CD8-positive, alpha-beta memory T cell (primary cell): ENCODE measurements around the gene NIPBL. TPM values are rescaled to one million over a fixed set of nuclear protein-coding genes. Genes with fewer than 3 reads are reported as not detected.

Experiments
- CTCF ChIA-PET: fragments of 350-600 bp; sonication (Branson Sonifier 250); formaldehyde crosslinking; loops from one replicate; lab custom pipeline; 2021; ENCODE audit warnings: antibody characterized with exemption; lab: Charles Lee
- POLR2A ChIA-PET: fragments of 350-600 bp; sonication (Branson Sonifier 250); formaldehyde crosslinking; loops from one replicate; lab custom pipeline; 2021; ENCODE audit warnings: antibody characterized with exemption; lab: Charles Lee
- DNase-seq, 5 donors: peaks; one replicate each; pipeline versions ENCODE4 v3.0.0 to v3.0.0-alpha.2; 2020 to 2022; ENCODE audit warnings: mixed read lengths in 1 of 5
- H3K27ac ChIP-seq: one replicate; pipeline ENCODE4 v1.7.0; 2013; ENCODE audit warnings: low read depth, mild to moderate bottlenecking, low read length, moderate library complexity
- H3K27me3 ChIP-seq: 2 replicates; pipeline ENCODE4 v1.7.0; 2013; ENCODE audit warnings: low read length, mild to moderate bottlenecking; ENCODE audit not compliant: insufficient read depth, poor library complexity, severe bottlenecking
- H3K36me3 ChIP-seq: 2 replicates; pipeline ENCODE4 v1.7.0; 2013; ENCODE audit warnings: mild to moderate bottlenecking, low read length, moderate library complexity; ENCODE audit not compliant: insufficient read depth
- H3K4me1 ChIP-seq: 2 replicates; pipeline ENCODE4 v1.7.0; 2013; ENCODE audit warnings: mild to moderate bottlenecking, low read length, moderate library complexity; ENCODE audit not compliant: insufficient read depth
- H3K4me3 ChIP-seq: 2 replicates; pipeline ENCODE4 v1.7.0; 2013; ENCODE audit warnings: mild to moderate bottlenecking, low read length
- H3K9me3 ChIP-seq: 2 replicates; pipeline ENCODE4 v1.7.0; 2013; ENCODE audit warnings: mild to moderate bottlenecking, low read length
- H3K27ac Mint-ChIP-seq, 8 donors: one replicate each; pipeline ENCODE4 v1.8.0; 2020 to 2021; ENCODE audit warnings: mixed read lengths in 8 of 8, mild to moderate bottlenecking in 6 of 8, inconsistent platforms in 3 of 8, moderate library complexity in 3 of 8
- H3K27me3 Mint-ChIP-seq, 2 donors: one replicate each; pipeline ENCODE4 v1.8.0; 2020 to 2021; ENCODE audit warnings: mixed read lengths in 2 of 2, mild to moderate bottlenecking in 1 of 2, moderate library complexity in 1 of 2
- H3K36me3 Mint-ChIP-seq, 3 donors: one replicate each; pipeline ENCODE4 v1.8.0; 2020 to 2021; ENCODE audit warnings: mixed read lengths in 3 of 3, inconsistent platforms in 1 of 3, mild to moderate bottlenecking in 1 of 3
- H3K4me1 Mint-ChIP-seq, 3 donors: one replicate each; pipeline ENCODE4 v1.8.0; 2020 to 2021; ENCODE audit warnings: mixed read lengths in 3 of 3, inconsistent platforms in 1 of 3, mild to moderate bottlenecking in 1 of 3
- H3K4me3 Mint-ChIP-seq, 7 donors: one replicate each; pipeline ENCODE4 v1.8.0; 2020 to 2021; ENCODE audit warnings: mixed read lengths in 7 of 7, mild to moderate bottlenecking in 6 of 7, moderate library complexity in 4 of 7, inconsistent platforms in 2 of 7
- H3K9me3 Mint-ChIP-seq, 5 donors: one replicate each; pipeline ENCODE4 v1.8.0; 2020 to 2022; ENCODE audit warnings: mixed read lengths in 5 of 5, mild to moderate bottlenecking in 3 of 5, moderate library complexity in 2 of 5, inconsistent platforms in 1 of 5
- polyA plus RNA-seq: library from polyadenylated mRNA; unstranded; fragments of 300-500 nt; fragmentation: Illumina TruSeq; gene quantifications from one replicate; pipeline ENCODE4 v1.2.3, GENCODE V29; 2021
- total RNA-seq, 2 experiments: library from RNA; stranded (reverse); gene quantifications; one replicate each; pipeline ENCODE4 v1.2.3, GENCODE V29; 2021

NIPBL gene
- total and polyA plus RNA-seq, 3 experiments from 2014 or later: 36.4 to 55.0 (median 47.3) TPM

- Histone ChIP-seq H3K4me3 (no peak overlapping the region), H3K9me3 (no peaks in the 10 kb centered on the region), H3K27me3 (no peaks in the 10 kb centered on the region), H3K27ac (no peak overlapping the region), H3K4me1 (peaks cover 23% of the 10 kb centered on the region), H3K36me3 (no peaks in the 10 kb centered on the region)
- no peak for DNase-seq
- Mint-ChIP-seq H3K4me1 (peaks cover 67 to 82% (median 81%) of the 10 kb centered on the region in 3 donors), H3K27ac (peak overlapping the region in 2 of 8 donors; percentile 42 to 47), H3K27me3 (no peaks in the 10 kb centered on the region), H3K36me3 (peaks cover 0 to 16% (median 2%) of the 10 kb centered on the region in 3 donors), H3K9me3 (no peaks in the 10 kb centered on the region), H3K4me3 (no peak overlapping the region)
- ChIA-PET CTCF (no interaction called here), POLR2A (no interaction called here)
These were observed 74.3 kb downstream of the NIPBL start for GRCh38 chr5:36950586-36951457.

GRCh38 chr5:36953043-36953442, 76.5 kb downstream of the NIPBL start:
- no peak overlapping the region for H3K4me3 Mint-ChIP-seq

DNA sequence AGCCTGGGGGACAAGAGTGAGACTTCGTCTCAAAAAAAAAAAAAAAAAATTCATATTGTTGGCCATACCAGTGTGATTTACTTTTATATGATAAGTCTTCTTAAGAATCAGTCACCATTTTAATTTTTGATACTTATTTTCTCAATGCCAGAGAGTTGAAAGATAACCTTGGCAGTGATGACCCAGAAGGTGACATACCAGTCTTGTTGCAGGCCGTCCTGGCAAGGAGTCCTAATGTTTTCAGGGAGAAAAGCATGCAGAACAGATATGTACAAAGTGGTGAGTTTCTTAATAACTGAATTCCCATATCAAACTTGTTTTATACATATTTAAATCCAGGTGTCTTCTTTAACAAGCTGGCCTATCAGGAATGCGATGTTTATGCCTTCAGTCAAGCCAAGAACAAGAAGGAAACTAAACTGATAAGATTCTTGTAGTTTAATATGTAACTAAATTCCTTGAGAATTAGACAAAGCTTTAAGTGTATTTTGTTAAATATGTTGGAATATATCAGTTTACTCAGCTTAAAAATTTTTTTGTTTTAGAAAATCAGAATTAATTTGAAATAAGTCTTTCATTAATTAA, 81.5 kb downstream of the NIPBL start:
- CTCF ChIA-PET: no interaction called here
- no peak overlapping the region for H3K4me3 ChIP-seq
- no peak overlapping the region for H3K4me3 Mint-ChIP-seq
- POLR2A ChIA-PET: no interaction called here
- no peak overlapping the region for H3K27ac ChIP-seq
- H3K4me1 Mint-ChIP-seq: peaks cover 13 to 21% (median 18%) of the 10 kb centered on the region in 3 donors
- peaks cover 4 to 64% (median 11%) of the 10 kb centered on the region in 3 donors for H3K36me3 Mint-ChIP-seq
- no peak for DNase-seq
- no peaks in the 10 kb centered on the region for H3K27me3 Mint-ChIP-seq
- H3K9me3 Mint-ChIP-seq: no peaks in the 10 kb centered on the region
- H3K4me1 ChIP-seq: no peaks in the 10 kb centered on the region
- peaks cover 15% of the 10 kb centered on the region for H3K36me3 ChIP-seq
- peak overlapping the region in 2 of 8 donors; percentile 61 to 73 for H3K27ac Mint-ChIP-seq
- no peaks in the 10 kb centered on the region for H3K9me3 ChIP-seq
- no peaks in the 10 kb centered on the region for H3K27me3 ChIP-seq

More at GRCh38 chr5:36953043-36953442, 76.5 kb downstream of the NIPBL start:
- Mint-ChIP-seq H3K4me1 (peaks cover 49 to 64% (median 61%) of the 10 kb centered on the region in 3 donors), H3K36me3 (peaks cover 0 to 31% (median 4%) of the 10 kb centered on the region in 3 donors), H3K27me3 (no peaks in the 10 kb centered on the region), H3K27ac (peak overlapping the region in 2 of 8 donors; percentile 9 to 61), H3K9me3 (no peaks in the 10 kb centered on the region)
- Histone ChIP-seq H3K4me1 (peaks cover 21% of the 10 kb centered on the region), H3K9me3 (no peaks in the 10 kb centered on the region), H3K27ac (no peak overlapping the region), H3K27me3 (no peaks in the 10 kb centered on the region), H3K4me3 (no peak overlapping the region), H3K36me3 (peaks cover 8% of the 10 kb centered on the region)
- ChIA-PET POLR2A (no interaction called here), CTCF (no interaction called here)
- DNase-seq: no peak

DNA sequence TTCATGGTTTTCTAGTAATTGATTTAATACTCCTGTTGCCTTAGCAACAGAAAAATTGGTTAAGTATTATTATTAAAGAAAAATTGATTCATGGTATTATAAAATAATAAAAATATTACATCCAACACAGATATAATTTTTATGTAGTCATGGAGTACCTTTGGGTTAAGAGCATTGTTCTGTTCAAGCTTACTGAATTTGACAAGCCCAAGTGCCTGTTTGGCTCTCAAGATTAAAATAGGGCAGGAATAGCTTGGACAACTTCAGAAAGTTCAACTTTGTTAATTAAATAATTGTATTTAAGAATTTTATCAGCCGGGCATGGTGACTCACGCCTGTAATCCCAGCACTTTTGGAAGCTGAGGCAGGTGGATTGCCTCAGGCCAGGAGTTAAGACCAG, 82.0 kb downstream of the NIPBL start:
- no peaks in the 10 kb centered on the region for H3K4me1 ChIP-seq
- Mint-ChIP-seq H3K9me3 (no peaks in the 10 kb centered on the region), H3K36me3 (peaks cover 4 to 68% (median 11%) of the 10 kb centered on the region in 3 donors), H3K27me3 (no peaks in the 10 kb centered on the region), H3K4me1 (peaks cover 9 to 16% (median 12%) of the 10 kb centered on the region in 3 donors), H3K4me3 (no peak overlapping the region), H3K27ac (no peak overlapping the region)
- H3K27ac ChIP-seq: no peak overlapping the region
- no peaks in the 10 kb centered on the region for H3K9me3 ChIP-seq
- peaks cover 15% of the 10 kb centered on the region for H3K36me3 ChIP-seq
- ChIA-PET POLR2A (no interaction called here), CTCF (no interaction called here)
- H3K27me3 ChIP-seq: no peaks in the 10 kb centered on the region
- no peak for DNase-seq
- H3K4me3 ChIP-seq: no peak overlapping the region

- POLR2A ChIA-PET: no interaction called here
- peaks cover 20% of the 10 kb centered on the region for H3K36me3 ChIP-seq
- H3K4me3 Mint-ChIP-seq: no peak overlapping the region
These were observed 88.6 kb downstream of the NIPBL start for GRCh38 chr5:36965179-36965578.

GRCh38 chr5:36969700-36970395, 93.3 kb downstream of the NIPBL start:
- no peaks in the 10 kb centered on the region for H3K9me3 ChIP-seq
- H3K4me1 Mint-ChIP-seq: peaks cover 5 to 6% (median 5%) of the 10 kb centered on the region in 3 donors
- H3K27ac Mint-ChIP-seq: peak overlapping the region in 2 of 8 donors; percentile 11 to 17
- POLR2A ChIA-PET: no interaction called here
- no peak overlapping the region for H3K4me3 Mint-ChIP-seq
- no peak overlapping the region for H3K27ac ChIP-seq
- H3K27me3 ChIP-seq: no peaks in the 10 kb centered on the region
- H3K4me1 ChIP-seq: no peaks in the 10 kb centered on the region
- DNase-seq: no peak
- H3K36me3 ChIP-seq: peaks cover 14% of the 10 kb centered on the region
- CTCF ChIA-PET: no interaction called here
- H3K27me3 Mint-ChIP-seq: no peaks in the 10 kb centered on the region
- no peaks in the 10 kb centered on the region for H3K9me3 Mint-ChIP-seq
- peaks cover 6 to 62% (median 21%) of the 10 kb centered on the region in 3 donors for H3K36me3 Mint-ChIP-seq
- no peak overlapping the region for H3K4me3 ChIP-seq

More at GRCh38 chr5:36965179-36965578, 88.6 kb downstream of the NIPBL start:
- no peak overlapping the region for H3K27ac ChIP-seq
- no peaks in the 10 kb centered on the region for H3K27me3 Mint-ChIP-seq
- no peaks in the 10 kb centered on the region for H3K4me1 Mint-ChIP-seq
- H3K27ac Mint-ChIP-seq: no peak overlapping the region
- H3K4me3 ChIP-seq: no peak overlapping the region
- H3K36me3 Mint-ChIP-seq: peaks cover 14 to 72% (median 18%) of the 10 kb centered on the region in 3 donors
- H3K4me1 ChIP-seq: no peaks in the 10 kb centered on the region
- H3K27me3 ChIP-seq: no peaks in the 10 kb centered on the region
- no peaks in the 10 kb centered on the region for H3K9me3 Mint-ChIP-seq
- no peak for DNase-seq
- H3K9me3 ChIP-seq: no peaks in the 10 kb centered on the region
- CTCF ChIA-PET: no interaction called here

DNA sequence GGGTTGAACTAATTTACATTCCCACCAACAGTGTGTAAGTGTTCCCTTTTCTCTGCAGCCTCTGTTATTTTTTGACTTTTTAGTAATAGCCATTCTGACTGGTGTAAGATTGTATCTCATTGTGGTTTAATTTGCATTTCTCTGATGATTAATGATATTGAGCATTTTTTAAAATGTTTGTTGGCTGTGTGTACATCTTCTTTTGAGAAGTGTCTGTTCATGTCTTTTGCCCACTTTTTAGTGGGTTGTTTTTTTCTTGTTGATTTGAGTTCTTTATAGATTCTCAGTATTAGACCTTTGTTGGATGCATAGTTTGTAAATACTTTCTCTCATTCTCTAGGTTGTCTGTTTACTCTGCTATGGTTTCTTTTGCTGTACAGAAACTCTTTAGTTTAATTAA, 101.6 kb downstream of the NIPBL start:
- peak overlapping the region in 2 of 7 donors; percentile 28 to 47 for H3K4me3 Mint-ChIP-seq
- H3K27me3 Mint-ChIP-seq: no peaks in the 10 kb centered on the region
- H3K36me3 Mint-ChIP-seq: peaks cover 19 to 56% (median 49%) of the 10 kb centered on the region in 3 donors
- H3K9me3 ChIP-seq: no peaks in the 10 kb centered on the region
- peaks cover 5% of the 10 kb centered on the region for H3K4me1 ChIP-seq
- peaks cover 0 to 14% (median 7%) of the 10 kb centered on the region in 5 donors for H3K9me3 Mint-ChIP-seq
- no peak overlapping the region for H3K27ac Mint-ChIP-seq
- H3K27ac ChIP-seq: no peak overlapping the region
- no peak overlapping the region for H3K4me3 ChIP-seq
- H3K27me3 ChIP-seq: no peaks in the 10 kb centered on the region
- POLR2A ChIA-PET: no interaction called here
- CTCF ChIA-PET: no interaction called here
- no peaks in the 10 kb centered on the region for H3K36me3 ChIP-seq
- no peak for DNase-seq
- peaks cover 54 to 71% (median 67%) of the 10 kb centered on the region in 3 donors for H3K4me1 Mint-ChIP-seq
